AG09319 (cell line): ENCODE measurements around the gene FAM13A.

Experiments used
- DNase-seq: peaks from one replicate; pipeline ENCODE4 v3.0.0-alpha.2; 2010; ENCODE audit warnings: low read depth; ENCODE audit errors: extremely low read depth
- TF ChIP-seq, protein P1 (sequence below): IDR thresholded peaks from 2 replicates; pipeline ENCODE4 v1.5.1; 2011; ENCODE audit warnings: low read depth, mild to moderate bottlenecking, inconsistent platforms, low read length, moderate library complexity

The FAM13A gene

GRCh38 chr4:88779431-88779830, 277.6 kb downstream of the FAM13A start:
- TF ChIP-seq, protein P1, sequence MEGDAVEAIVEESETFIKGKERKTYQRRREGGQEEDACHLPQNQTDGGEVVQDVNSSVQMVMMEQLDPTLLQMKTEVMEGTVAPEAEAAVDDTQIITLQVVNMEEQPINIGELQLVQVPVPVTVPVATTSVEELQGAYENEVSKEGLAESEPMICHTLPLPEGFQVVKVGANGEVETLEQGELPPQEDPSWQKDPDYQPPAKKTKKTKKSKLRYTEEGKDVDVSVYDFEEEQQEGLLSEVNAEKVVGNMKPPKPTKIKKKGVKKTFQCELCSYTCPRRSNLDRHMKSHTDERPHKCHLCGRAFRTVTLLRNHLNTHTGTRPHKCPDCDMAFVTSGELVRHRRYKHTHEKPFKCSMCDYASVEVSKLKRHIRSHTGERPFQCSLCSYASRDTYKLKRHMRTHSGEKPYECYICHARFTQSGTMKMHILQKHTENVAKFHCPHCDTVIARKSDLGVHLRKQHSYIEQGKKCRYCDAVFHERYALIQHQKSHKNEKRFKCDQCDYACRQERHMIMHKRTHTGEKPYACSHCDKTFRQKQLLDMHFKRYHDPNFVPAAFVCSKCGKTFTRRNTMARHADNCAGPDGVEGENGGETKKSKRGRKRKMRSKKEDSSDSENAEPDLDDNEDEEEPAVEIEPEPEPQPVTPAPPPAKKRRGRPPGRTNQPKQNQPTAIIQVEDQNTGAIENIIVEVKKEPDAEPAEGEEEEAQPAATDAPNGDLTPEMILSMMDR = no peak
- DNase-seq = no peak

GRCh38 chr4:88775529-88775928, 281.5 kb downstream of the FAM13A start:
- DNase-seq = no peak

GRCh38 chr4:88775026-88775425, 282.0 kb downstream of the FAM13A start:
- TF ChIP-seq, protein P1 = no peak
- DNase-seq = no peak

More at GRCh38 chr4:88775529-88775928, 281.5 kb downstream of the FAM13A start:
- TF ChIP-seq, protein P1 = no peak

DNA sequence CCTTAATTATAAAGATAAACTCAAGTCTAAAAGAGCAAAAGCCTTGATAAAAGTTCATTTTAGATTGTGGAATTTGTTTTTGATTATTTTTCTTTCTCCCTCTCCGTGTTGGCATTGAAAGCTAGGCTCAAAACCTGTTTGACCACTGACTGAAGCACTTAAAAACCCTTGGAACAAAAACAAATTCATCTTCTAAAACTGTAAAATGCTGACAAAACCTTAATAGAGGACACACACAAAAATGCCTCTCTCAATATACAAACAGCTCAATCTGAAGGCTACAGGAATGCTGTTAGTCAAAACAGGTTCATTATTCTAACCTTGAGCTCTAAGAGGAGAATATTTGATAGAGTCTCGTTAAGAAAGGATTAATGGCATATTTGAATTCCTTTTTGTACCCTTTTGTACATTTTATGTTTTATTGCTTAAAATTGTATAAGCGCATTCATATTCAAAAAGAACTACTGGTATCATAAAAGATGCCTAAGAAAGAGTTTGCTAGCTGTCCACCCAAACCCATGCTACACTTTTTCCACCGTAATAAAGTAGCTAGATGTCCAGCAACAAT, 285.0 kb downstream of the FAM13A start:
- no peak for DNase-seq
- TF ChIP-seq, protein P1 = no peak

DNA sequence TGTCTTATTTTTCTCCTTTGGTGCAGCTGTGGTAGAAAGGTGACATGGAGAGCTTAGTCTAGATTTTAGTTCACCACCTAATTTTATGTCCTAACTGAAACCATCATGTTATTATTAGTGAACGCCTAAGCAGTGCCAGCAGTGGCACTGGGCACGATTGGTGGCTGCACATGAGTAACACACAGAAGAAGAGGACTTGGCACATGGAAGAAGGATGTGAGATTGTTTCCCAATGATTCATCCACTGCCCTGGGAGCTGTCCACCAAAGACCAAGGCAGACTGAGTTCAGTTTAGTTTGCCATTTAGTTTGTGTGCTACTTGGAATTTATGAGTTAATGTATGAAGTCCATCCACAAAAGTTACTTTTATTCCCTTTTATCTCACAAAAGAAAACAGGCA, 291.3 kb downstream of the FAM13A start:
- TF ChIP-seq, protein P1 = no peak
- DNase-seq = peak; percentile 30

GRCh38 chr4:88763075-88763474, 293.9 kb downstream of the FAM13A start:
- TF ChIP-seq, protein P1 = no peak
- DNase-seq = no peak

DNA sequence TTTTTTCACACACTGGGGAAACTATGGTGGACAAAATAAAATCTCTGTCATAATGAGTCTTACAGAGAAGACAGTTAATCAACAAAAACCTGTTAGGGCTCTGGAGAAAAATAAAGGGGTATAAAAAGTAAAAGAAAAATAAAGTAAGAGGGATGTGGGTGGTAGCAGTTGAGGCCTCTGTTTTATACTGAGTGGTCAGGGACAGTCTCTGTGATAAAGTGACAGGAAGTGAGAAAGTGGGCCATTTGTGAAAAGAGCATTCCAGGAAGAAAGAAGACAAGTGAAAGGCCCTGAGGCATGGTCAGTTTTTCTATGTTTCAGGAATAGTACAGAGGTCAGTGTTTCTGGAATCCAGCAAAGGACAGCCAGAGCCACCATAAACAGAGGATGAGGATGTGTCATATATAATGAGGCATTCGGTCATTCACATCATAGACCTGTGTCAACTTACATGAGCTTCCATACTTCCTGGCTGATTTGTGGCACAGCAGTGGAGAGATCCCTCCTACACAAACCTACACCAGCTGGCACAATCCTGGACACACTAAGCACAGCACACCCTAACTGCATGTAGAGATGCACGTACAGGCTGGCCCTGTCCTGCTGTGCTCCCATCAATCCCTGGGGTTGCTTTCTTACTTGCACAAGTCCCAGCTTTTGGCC, 295.0 kb downstream of the FAM13A start:
- TF ChIP-seq, protein P1 = no peak
- DNase-seq = no peak
